Caco-2 (cell line): ENCODE measurements around the gene DEFB116. TPM values are rescaled to one million over a fixed set of nuclear protein-coding genes. Genes with fewer than 3 reads are reported as not detected.

ENCODE experiments used
- BruUV-seq: library from RNA; stranded (reverse); fragments of 400-500 nt; replicated peaks from 2 replicates; lab custom pipeline; 2021; lab: Mats Ljungman, UMichigan
- CTCF ChIA-PET: fragments of 300-600 bp; sonication (Branson Sonifier 250); formaldehyde crosslinking; loops from one replicate; lab custom pipeline; 2022; ENCODE audit warnings: antibody characterized with exemption; lab: Charles Lee
- POLR2A ChIA-PET: fragments of 300-600 bp; sonication (Branson Sonifier 250); formaldehyde crosslinking; loops from one replicate; lab custom pipeline; 2022; ENCODE audit warnings: antibody characterized with exemption; lab: Charles Lee
- DNase-seq, 2 experiments: peaks; one replicate each; pipeline versions ENCODE4 v3.0.0 to v3.0.0-alpha.2; 2020 to 2022
- H3K27me3 ChIP-seq: replicated peaks from 2 replicates; pipeline ENCODE4 v1.6.0; 2011; ENCODE audit warnings: low read length; ENCODE audit not compliant: control insufficient read depth, insufficient read depth
- H3K36me3 ChIP-seq: 2 replicates; pipeline ENCODE4 v1.5.1; 2011; ENCODE audit warnings: low read length; ENCODE audit not compliant: control insufficient read depth, insufficient read depth
- H3K4me1 ChIP-seq: fragments of 250-450 bp; sonication (Bioruptor Pico); 2 replicates; pipeline ENCODE4 v1.5.1; 2020; ENCODE audit warnings: mild to moderate bottlenecking
- H3K4me3 ChIP-seq: 2 replicates; pipeline ENCODE4 v1.5.1; 2011; ENCODE audit warnings: low read depth, mild to moderate bottlenecking, control low read depth, low read length
- H3K9me3 ChIP-seq: fragments of 250-450 bp; sonication (Bioruptor Pico); 2 replicates; pipeline ENCODE4 v1.5.1; 2020; ENCODE audit warnings: mild to moderate bottlenecking, moderate library complexity
- H3K27ac Mint-ChIP-seq: one replicate; pipeline ENCODE4 v1.8.0; 2022; ENCODE audit warnings: mixed read lengths; ENCODE audit not compliant: unreplicated experiment
- H3K27me3 Mint-ChIP-seq: one replicate; pipeline ENCODE4 v1.8.0; 2022; ENCODE audit warnings: mixed read lengths; ENCODE audit not compliant: insufficient read depth, unreplicated experiment
- H3K36me3 Mint-ChIP-seq: one replicate; pipeline ENCODE4 v1.8.0; 2022; ENCODE audit warnings: mild to moderate bottlenecking, mixed read lengths; ENCODE audit not compliant: insufficient read depth, unreplicated experiment
- H3K4me1 Mint-ChIP-seq: one replicate; pipeline ENCODE4 v1.8.0; 2022; ENCODE audit warnings: low read depth, mixed read lengths; ENCODE audit not compliant: unreplicated experiment
- H3K4me3 Mint-ChIP-seq: one replicate; pipeline ENCODE4 v1.8.0; 2022; ENCODE audit warnings: mild to moderate bottlenecking, moderate library complexity, mixed read lengths; ENCODE audit not compliant: unreplicated experiment
- H3K9me3 Mint-ChIP-seq: one replicate; pipeline ENCODE4 v1.8.0; 2022; ENCODE audit warnings: mixed read lengths; ENCODE audit not compliant: unreplicated experiment
- CTCF ChIP-seq, 2 experiments: fragments of 200-600 bp in 1 of 2; IDR thresholded peaks; 1 replicate in 1 of 2; 2 replicates in 1 of 2; pipeline versions ENCODE4 v1.5.1 to v1.8.0; 2011 to 2022; ENCODE audit warnings: antibody characterized with exemption in 1 of 2, control low read depth in 1 of 2, inconsistent platforms in 1 of 2, low read depth in 1 of 2, low read length in 1 of 2, mild to moderate bottlenecking in 1 of 2, moderate library complexity in 1 of 2; ENCODE audit not compliant: insufficient read depth in 1 of 2, severe bottlenecking in 1 of 2, unreplicated experiment in 1 of 2
- intact Hi-C: fragments of 100-400 bp; cut with micrococcal nuclease; formaldehyde crosslinking; loops from one replicate; pipeline ENCODE4 v1.10.0; 2022; ENCODE audit not compliant: unreplicated experiment
- total RNA-seq: library from RNA; stranded (reverse); gene quantifications from 2 replicates; pipeline ENCODE4 v1.2.3, GENCODE V29; 2022

Gene DEFB116
- total RNA-seq, 1 experiment from 2014 or later, result not detected

GRCh38 chr20:31274441-31274840 is 33.9 kb downstream of the DEFB116 start:
- Mint-ChIP-seq H3K36me3 (no peaks in the 10 kb centered on the region), H3K4me1 (no peaks in the 10 kb centered on the region), H3K27ac (no peak overlapping the region), H3K9me3 (peaks cover 24% of the 10 kb centered on the region), H3K27me3 (no peaks in the 10 kb centered on the region), H3K4me3 (no peak overlapping the region)
- ChIA-PET POLR2A (interaction anchor here (0.5 kb wide), 1 partner anchor 898 kb away, joined by 3 read pairs; no protein-coding TSS in a partner anchor), CTCF (no interaction called here)
- Histone ChIP-seq H3K9me3 (peaks cover 15% of the 10 kb centered on the region), H3K27me3 (no peaks in the 10 kb centered on the region), H3K4me1 (no peaks in the 10 kb centered on the region), H3K4me3 (no peak overlapping the region), H3K36me3 (no peaks in the 10 kb centered on the region)
- no peak for DNase-seq
- intact Hi-C loops, result no loop called here
- no peak for TF ChIP-seq CTCF (IDR thresholded peaks at IDR 0.05; ENCODE audit: insufficient read depth in 1 of 2, low read depth in 1 of 2, low read length in 1 of 2, severe bottlenecking in 1 of 2, unreplicated experiment in 1 of 2)
- BruUV-seq, result no TSS peak

- peak; percentile 91 to 96 for TF ChIP-seq CTCF (IDR thresholded peaks at IDR 0.05; ENCODE audit: insufficient read depth in 1 of 2, low read depth in 1 of 2, low read length in 1 of 2, severe bottlenecking in 1 of 2, unreplicated experiment in 1 of 2)
- BruUV-seq, result no TSS peak
- Histone ChIP-seq H3K27me3 (0 out of 2 replicates have a peak, but pooled peaks cover 2% of the 10 kb centered on the region), H3K4me3 (no peak overlapping the region), H3K9me3 (no peaks in the 10 kb centered on the region), H3K36me3 (no peaks in the 10 kb centered on the region), H3K4me1 (no peaks in the 10 kb centered on the region)
- Mint-ChIP-seq H3K36me3 (no peaks in the 10 kb centered on the region), H3K4me1 (no peaks in the 10 kb centered on the region), H3K9me3 (no peaks in the 10 kb centered on the region), H3K27me3 (peaks cover 3% of the 10 kb centered on the region), H3K27ac (no peak overlapping the region), H3K4me3 (no peak overlapping the region)
- ChIA-PET CTCF (interaction anchor here (0.8 to 1.1 kb wide), 4 partner anchors 9 to 16 kb away, joined by 3 to 5 read pairs (median 4); no protein-coding TSS in a partner anchor), POLR2A (no interaction called here)
- intact Hi-C loops, result loop anchor here (2.0 to 5.0 kb wide), 2 partner anchors 1508 to 1816 kb away; no protein-coding TSS in a partner anchor
- peak; percentile 63 to 75 for DNase-seq
Measured at GRCh38 chr20:31260326-31260932, 48.0 kb downstream of the DEFB116 start.

- Histone ChIP-seq H3K4me3 (no peak within 1 kb of the TSS), H3K27me3 (0 out of 2 replicates have a peak, but pooled peaks cover 2% of the 10 kb centered on the region), H3K4me1 (no peaks in the 10 kb centered on the region), H3K36me3 (no peaks in the 10 kb centered on the region), H3K9me3 (no peaks in the 10 kb centered on the region)
- ChIA-PET POLR2A (no interaction called here), CTCF (no interaction called here)
- H3K4me3 Mint-ChIP-seq, result no peak within 1 kb of the TSS
- H3K9me3 Mint-ChIP-seq, result no peaks in the 10 kb centered on the region
- no peaks in the 10 kb centered on the region for H3K36me3 Mint-ChIP-seq
- no peaks in the 10 kb centered on the region for H3K4me1 Mint-ChIP-seq
- TF ChIP-seq CTCF (IDR thresholded peaks at IDR 0.05; ENCODE audit: insufficient read depth in 1 of 2, low read depth in 1 of 2, low read length in 1 of 2, severe bottlenecking in 1 of 2, unreplicated experiment in 1 of 2), result no peak
- no TSS peak for BruUV-seq
- no peak within 1 kb of the TSS for H3K27ac Mint-ChIP-seq
- DNase-seq, result no peak
- H3K27me3 Mint-ChIP-seq, result peaks cover 3% of the 10 kb centered on the region
- intact Hi-C loops, result no loop called here
Measured at GRCh38 chr20:31257364-31257763, 51.0 kb downstream of the DEFB116 start, which contains the start of gene DEFB115. TSS of gene DEFB115 (plus strand) at chr20:31257664. CDS start at chr20:31257664, 0 bp downstream.
